GM19463 (cell line): ENCODE measurements around the gene PPP2R2D.
"Not testable (repeated sequence)": the region's sequence is repeated elsewhere in the genome, so short reads cannot be mapped to it uniquely, and the experiment has no call there.

Experiments used
- ATAC-seq: cut with Tn5 transposase; IDR thresholded peaks from one replicate; pipeline ENCODE4 v1.9.1; 2021; ENCODE audit warnings: mild to moderate bottlenecking, moderate library complexity; ENCODE audit not compliant: unreplicated experiment

PPP2R2D gene

GRCh38 chr10:131946321-131946751, 45.5 kb downstream of the PPP2R2D start:
- no peak for ATAC-seq

- ATAC-seq, result no peak
Observed at GRCh38 chr10:131946880-131947279, 46.1 kb downstream of the PPP2R2D start.

- no peak for ATAC-seq
Observed at GRCh38 chr10:131947631-131948347, 47.0 kb downstream of the PPP2R2D start.

GRCh38 chr10:131948501-131948900, 47.7 kb downstream of the PPP2R2D start:
- ATAC-seq, result no peak

GRCh38 chr10:131949041-131949862, 48.4 kb downstream of the PPP2R2D start:
- ATAC-seq, result no peak

GRCh38 chr10:131949908-131950307, 49.1 kb downstream of the PPP2R2D start:
- not testable (repeated sequence) for ATAC-seq

- ATAC-seq, result no peak
Observed at GRCh38 chr10:131954356-131954965, 53.7 kb downstream of the PPP2R2D start.

- no peak for ATAC-seq
Observed at GRCh38 chr10:131955591-131956340, 55.0 kb downstream of the PPP2R2D start.

GRCh38 chr10:131959841-131960240, 59.0 kb downstream of the PPP2R2D start:
- ATAC-seq, result no peak

- ATAC-seq, result no peak
Observed at GRCh38 chr10:131960631-131961046, 59.8 kb downstream of the PPP2R2D start.

GRCh38 chr10:131961047-131961776, 60.4 kb downstream of the PPP2R2D start:
- ATAC-seq, result no peak

- no peak for ATAC-seq
Observed at GRCh38 chr10:131961777-131962662, 61.2 kb downstream of the PPP2R2D start.

- ATAC-seq, result no peak
Observed at GRCh38 chr10:131963350-131963749, 62.5 kb downstream of the PPP2R2D start.

- ATAC-seq, result no peak
Observed at GRCh38 chr10:131963811-131964210, 63.0 kb downstream of the PPP2R2D start.

GRCh38 chr10:131964298-131964697, 63.5 kb downstream of the PPP2R2D start:
- no peak for ATAC-seq

GRCh38 chr10:131968949-131969348, 68.1 kb downstream of the PPP2R2D start:
- ATAC-seq, result no peak

- ATAC-seq, result no peak
Observed at GRCh38 chr10:131970946-131971345, 70.1 kb downstream of the PPP2R2D start.

- ATAC-seq, result no peak
Observed at GRCh38 chr10:131971591-131971990, 70.8 kb downstream of the PPP2R2D start.

- no peak for ATAC-seq
Observed at GRCh38 chr10:131972474-131973071, 71.8 kb downstream of the PPP2R2D start.
